ENCODE measurements around the gene C11orf58. TPM values are rescaled to one million over a fixed set of nuclear protein-coding genes. Genes with fewer than 3 reads are reported as not detected.

C11orf58 gene
- total RNA-seq, 1 donor from 2014 or later: 256 TPM

DNA sequence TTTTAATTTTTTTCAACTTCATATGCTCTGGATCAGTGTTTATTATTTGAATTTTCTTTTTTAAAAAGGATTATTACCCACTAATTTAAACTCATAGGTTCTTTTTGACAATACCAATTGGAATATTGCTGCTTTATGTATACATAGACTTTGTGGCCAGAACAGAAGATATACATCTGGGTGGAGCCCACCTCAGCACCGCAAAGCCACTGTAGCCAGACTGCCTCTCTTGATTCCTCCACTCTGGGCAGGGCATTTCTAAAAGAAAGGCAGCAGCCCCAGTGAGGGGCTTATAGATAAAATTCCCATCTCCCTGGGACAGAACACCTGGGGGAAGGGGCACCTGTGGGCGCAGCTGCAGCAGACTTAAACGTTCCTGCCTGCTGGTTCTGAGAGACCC is 10.6 kb upstream of the C11orf58 start:
- Histone ChIP-seq H3K36me3 (ENCODE audit: control insufficient read depth, insufficient read depth, low read length) (no peaks in the 10 kb centered on the region), H3K27me3 (ENCODE audit: control insufficient read depth, insufficient read depth, low read length) (no peaks in the 10 kb centered on the region), H3K4me3 (ENCODE audit: low read depth, low read length) (no peak overlapping the region)
- TF ChIP-seq, protein P1, sequence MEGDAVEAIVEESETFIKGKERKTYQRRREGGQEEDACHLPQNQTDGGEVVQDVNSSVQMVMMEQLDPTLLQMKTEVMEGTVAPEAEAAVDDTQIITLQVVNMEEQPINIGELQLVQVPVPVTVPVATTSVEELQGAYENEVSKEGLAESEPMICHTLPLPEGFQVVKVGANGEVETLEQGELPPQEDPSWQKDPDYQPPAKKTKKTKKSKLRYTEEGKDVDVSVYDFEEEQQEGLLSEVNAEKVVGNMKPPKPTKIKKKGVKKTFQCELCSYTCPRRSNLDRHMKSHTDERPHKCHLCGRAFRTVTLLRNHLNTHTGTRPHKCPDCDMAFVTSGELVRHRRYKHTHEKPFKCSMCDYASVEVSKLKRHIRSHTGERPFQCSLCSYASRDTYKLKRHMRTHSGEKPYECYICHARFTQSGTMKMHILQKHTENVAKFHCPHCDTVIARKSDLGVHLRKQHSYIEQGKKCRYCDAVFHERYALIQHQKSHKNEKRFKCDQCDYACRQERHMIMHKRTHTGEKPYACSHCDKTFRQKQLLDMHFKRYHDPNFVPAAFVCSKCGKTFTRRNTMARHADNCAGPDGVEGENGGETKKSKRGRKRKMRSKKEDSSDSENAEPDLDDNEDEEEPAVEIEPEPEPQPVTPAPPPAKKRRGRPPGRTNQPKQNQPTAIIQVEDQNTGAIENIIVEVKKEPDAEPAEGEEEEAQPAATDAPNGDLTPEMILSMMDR (IDR thresholded peaks at IDR 0.05; ENCODE audit: insufficient read depth, low read length, severe bottlenecking): no peak
- FAIRE-seq (no peak), DNase-seq (ENCODE audit: low read depth) (no peak)

DNA sequence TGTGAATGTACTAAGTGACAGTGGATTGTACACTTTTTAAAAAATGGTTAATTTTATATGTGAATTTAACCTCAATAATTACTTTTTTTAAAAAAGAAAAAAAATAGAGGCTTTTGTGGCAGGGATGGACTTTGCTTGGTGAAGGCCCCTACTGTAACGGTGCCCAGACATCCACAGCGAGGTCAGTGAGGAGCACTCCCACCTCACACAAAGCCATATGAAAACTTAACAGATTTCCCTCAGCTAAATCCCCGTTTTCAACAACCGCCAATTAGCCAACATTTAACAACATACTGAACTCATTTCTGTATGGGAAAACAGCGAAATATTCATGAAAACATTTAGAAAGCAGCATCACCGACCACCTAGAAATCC is 642 bp upstream of the C11orf58 start:
- no peaks in the 10 kb centered on the region for H3K27me3 ChIP-seq (ENCODE audit: control insufficient read depth, insufficient read depth, low read length)
- no peak for FAIRE-seq
- peaks cover 1% of the 10 kb centered on the region for H3K36me3 ChIP-seq (ENCODE audit: control insufficient read depth, insufficient read depth, low read length)
- TF ChIP-seq, protein P1 (IDR thresholded peaks at IDR 0.05; ENCODE audit: insufficient read depth, low read length, severe bottlenecking): no peak
- H3K4me3 ChIP-seq (ENCODE audit: low read depth, low read length): peak overlapping the region; percentile 57
- no peak for DNase-seq (ENCODE audit: low read depth)

DNA sequence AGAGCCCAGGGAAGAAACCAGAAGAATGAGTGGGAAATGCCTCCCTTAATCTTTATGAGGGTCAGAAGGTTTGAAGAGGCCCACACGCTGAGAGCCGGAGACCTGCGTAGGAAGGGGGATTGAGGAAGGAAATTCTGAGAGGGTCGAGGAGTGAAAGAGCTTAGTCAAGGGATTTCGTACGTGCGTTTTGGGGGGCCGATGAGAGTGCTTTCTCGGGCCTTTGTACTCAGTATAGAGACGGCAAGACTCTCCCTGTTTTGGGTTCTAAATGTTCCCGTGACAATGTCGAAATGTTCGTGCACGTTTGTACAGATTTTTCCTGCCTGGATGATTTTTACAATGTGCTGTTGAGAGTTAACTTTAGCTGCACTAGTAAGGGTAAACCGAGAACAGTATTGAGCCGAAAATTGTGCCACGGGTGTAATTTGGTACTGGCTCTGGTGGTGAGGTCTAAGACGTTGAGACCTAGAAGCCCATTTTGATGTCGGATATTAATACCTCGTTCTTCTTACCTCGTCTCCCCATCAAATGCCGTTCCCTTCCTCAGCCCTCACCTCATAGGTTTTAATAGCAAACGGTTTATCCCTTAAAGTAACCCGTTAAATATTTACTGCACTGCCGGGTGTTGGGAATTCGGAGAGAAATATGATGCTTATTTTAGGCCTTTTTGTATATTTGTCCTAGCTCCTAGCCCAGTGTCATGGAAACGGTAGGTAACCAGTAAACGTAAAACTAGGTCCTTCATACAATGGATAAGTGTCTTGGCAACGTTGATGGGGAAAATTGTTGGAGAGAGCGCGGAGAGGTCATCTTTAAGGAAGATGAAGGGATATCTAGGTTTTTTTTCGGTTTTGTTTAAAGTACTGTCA is 734 bp downstream of the C11orf58 start:
- peak overlapping the region; percentile 57 for H3K4me3 ChIP-seq (ENCODE audit: low read depth, low read length)
- no peak for FAIRE-seq
- no peak for DNase-seq (ENCODE audit: low read depth)
- TF ChIP-seq, protein P1 (IDR thresholded peaks at IDR 0.05; ENCODE audit: insufficient read depth, low read length, severe bottlenecking): no peak
- peaks cover 1% of the 10 kb centered on the region for H3K36me3 ChIP-seq (ENCODE audit: control insufficient read depth, insufficient read depth, low read length)
- no peaks in the 10 kb centered on the region for H3K27me3 ChIP-seq (ENCODE audit: control insufficient read depth, insufficient read depth, low read length)

DNA sequence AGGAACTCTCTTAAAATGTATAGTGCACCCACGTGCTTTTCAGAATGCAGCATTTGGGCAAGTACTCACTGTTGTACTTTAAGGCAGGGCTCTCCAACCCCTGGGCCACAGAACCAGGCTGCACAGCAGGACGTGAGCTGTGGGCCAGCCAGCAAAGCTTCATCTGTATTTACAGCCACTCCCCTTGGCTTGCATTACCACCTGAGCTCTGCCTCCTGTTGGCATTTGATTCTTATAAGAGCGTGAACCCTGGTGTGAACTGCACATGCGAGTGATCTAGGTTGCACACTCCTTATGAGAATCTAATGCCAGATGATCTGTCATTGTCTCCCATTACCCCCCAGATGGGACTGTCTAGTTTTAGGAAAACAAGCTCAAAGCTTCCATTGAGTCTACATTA is 3.0 kb downstream of the C11orf58 start:
- H3K4me3 ChIP-seq (ENCODE audit: low read depth, low read length): no peak overlapping the region
- DNase-seq (ENCODE audit: low read depth) (no peak), FAIRE-seq (no peak)
- no peaks in the 10 kb centered on the region for H3K27me3 ChIP-seq (ENCODE audit: control insufficient read depth, insufficient read depth, low read length)
- peaks cover 3% of the 10 kb centered on the region for H3K36me3 ChIP-seq (ENCODE audit: control insufficient read depth, insufficient read depth, low read length)
- TF ChIP-seq, protein P1 (IDR thresholded peaks at IDR 0.05; ENCODE audit: insufficient read depth, low read length, severe bottlenecking): no peak

DNA sequence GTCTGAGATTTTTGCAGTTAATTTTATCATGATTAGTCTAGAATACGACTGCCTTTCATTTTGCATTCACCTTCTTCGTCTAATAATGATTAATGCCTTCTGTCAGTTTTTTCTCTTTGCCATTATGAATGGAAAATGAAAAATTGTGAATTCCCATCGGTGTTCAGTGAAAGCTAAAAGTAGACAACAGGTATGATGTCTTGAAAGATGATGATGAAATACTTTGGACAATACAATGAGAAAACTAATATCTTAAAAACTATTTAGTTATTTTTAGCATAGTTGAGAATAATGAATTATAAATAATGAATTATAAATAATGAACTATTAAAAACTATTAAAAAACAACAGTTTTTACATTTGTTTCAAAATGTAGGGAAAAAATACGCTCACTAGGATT is 5.0 kb downstream of the C11orf58 start:
- TF ChIP-seq, protein P1 (IDR thresholded peaks at IDR 0.05; ENCODE audit: insufficient read depth, low read length, severe bottlenecking): no peak
- Histone ChIP-seq H3K4me3 (ENCODE audit: low read depth, low read length) (no peak overlapping the region), H3K27me3 (ENCODE audit: control insufficient read depth, insufficient read depth, low read length) (no peaks in the 10 kb centered on the region), H3K36me3 (ENCODE audit: control insufficient read depth, insufficient read depth, low read length) (peaks cover 5% of the 10 kb centered on the region)
- DNase-seq (ENCODE audit: low read depth): no peak
- FAIRE-seq: no peak

Data from bronchial epithelial cell (primary cell).